DND-41 (cell line): ENCODE data around the gene VTI1A.

Experiments used
- CTCF ChIP-seq: IDR thresholded peaks from 2 replicates; pipeline ENCODE4 v1.5.1; 2012; ENCODE audit warnings: borderline replicate concordance, low read length, moderate library complexity, mild to moderate bottlenecking; ENCODE audit not compliant: poor library complexity, severe bottlenecking; ENCODE audit errors: extremely low read depth
- EZH2 ChIP-seq: IDR thresholded peaks from 3 replicates; pipeline ENCODE4 v1.6.1; 2012; ENCODE audit warnings: borderline replicate concordance, low read depth, mild to moderate bottlenecking, moderate library complexity, low read length, inconsistent platforms; ENCODE audit not compliant: severe bottlenecking

- TF ChIP-seq CTCF = no peak
- TF ChIP-seq EZH2 = no peak
These were observed 19.8 kb downstream of the VTI1A start for GRCh38 chr10:112466802-112467201.
